Gastrocnemius medialis (tissue), 4 donors: ENCODE measurements around the gene PPY.

ENCODE experiments used
- POLR2A ChIP-seq, 2 donors: fragments of 450-650 bp; IDR thresholded peaks; one replicate each; pipeline ENCODE4 v1.6.1; 2017; ENCODE audit warnings: antibody characterized with exemption in 2 of 2, mild to moderate bottlenecking in 2 of 2, moderate library complexity in 2 of 2
- TF ChIP-seq, protein P1 (sequence below), 5 experiments: fragments of 450-650 bp in 3 of 5; fragments of 200-600 bp in 2 of 5; sonication (generic) in 2 of 5; IDR thresholded peaks in 4 of 5; conservative IDR thresholded peaks in 1 of 5; 1 replicate in 4 of 5; 2 replicates in 1 of 5; pipeline ENCODE4 v1.5.1; 2016 to 2019; ENCODE audit warnings: antibody characterized with exemption in 5 of 5, mild to moderate bottlenecking in 3 of 5, moderate library complexity in 3 of 5

DNA sequence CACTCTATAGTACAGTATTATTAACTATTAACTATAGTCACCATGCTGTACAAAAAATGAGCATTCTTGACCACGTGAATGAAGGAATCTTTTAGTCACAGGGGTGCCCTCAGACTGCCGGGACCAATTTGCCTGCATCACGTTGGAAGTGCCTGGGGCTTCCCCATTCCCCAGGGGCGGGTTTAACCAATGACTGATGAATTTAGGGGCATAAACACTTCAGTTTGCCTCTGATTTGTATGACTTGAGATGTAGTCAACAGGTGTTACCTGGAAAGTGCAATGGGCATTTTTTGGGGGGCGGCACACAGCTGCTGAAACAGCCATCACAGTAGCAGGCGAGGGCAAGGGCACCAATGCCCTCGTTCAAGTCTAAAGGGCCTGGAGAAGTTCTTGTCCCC is 20.2 kb upstream of the PPY start:
- TF ChIP-seq POLR2A (IDR thresholded peaks at IDR 0.05), result no peak
- TF ChIP-seq, protein P1, sequence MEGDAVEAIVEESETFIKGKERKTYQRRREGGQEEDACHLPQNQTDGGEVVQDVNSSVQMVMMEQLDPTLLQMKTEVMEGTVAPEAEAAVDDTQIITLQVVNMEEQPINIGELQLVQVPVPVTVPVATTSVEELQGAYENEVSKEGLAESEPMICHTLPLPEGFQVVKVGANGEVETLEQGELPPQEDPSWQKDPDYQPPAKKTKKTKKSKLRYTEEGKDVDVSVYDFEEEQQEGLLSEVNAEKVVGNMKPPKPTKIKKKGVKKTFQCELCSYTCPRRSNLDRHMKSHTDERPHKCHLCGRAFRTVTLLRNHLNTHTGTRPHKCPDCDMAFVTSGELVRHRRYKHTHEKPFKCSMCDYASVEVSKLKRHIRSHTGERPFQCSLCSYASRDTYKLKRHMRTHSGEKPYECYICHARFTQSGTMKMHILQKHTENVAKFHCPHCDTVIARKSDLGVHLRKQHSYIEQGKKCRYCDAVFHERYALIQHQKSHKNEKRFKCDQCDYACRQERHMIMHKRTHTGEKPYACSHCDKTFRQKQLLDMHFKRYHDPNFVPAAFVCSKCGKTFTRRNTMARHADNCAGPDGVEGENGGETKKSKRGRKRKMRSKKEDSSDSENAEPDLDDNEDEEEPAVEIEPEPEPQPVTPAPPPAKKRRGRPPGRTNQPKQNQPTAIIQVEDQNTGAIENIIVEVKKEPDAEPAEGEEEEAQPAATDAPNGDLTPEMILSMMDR (IDR thresholded peaks at IDR 0.05 in 4 of 5, conservative IDR thresholded peaks at IDR 0.05 in 1 of 5), result no peak
